Spleen (tissue), 11 donors: ENCODE measurements around the gene CHD2. TPM values are rescaled to one million over a fixed set of nuclear protein-coding genes. Genes with fewer than 3 reads are reported as not detected.
A peak's percentile ranks its signal among the peaks of the same experiment; 100 is the strongest.

ENCODE experiments used
- DNase-seq: peaks from one replicate; pipeline ENCODE4 v3.0.0-alpha.2; 2020
- H3K27ac ChIP-seq, 8 donors: fragments of 200-600 bp; sonication (generic) in 7 of 8; 1 replicate in 4 of 8; 2 replicates in 4 of 8; pipeline versions ENCODE4 v1.5.0 to v1.8.0; 2016 to 2021; ENCODE audit warnings: inconsistent platforms in 4 of 8, mild to moderate bottlenecking in 4 of 8, moderate library complexity in 1 of 8
- H3K27me3 ChIP-seq, 7 donors: fragments of 200-600 bp; sonication (generic) in 6 of 7; replicated peaks in 1 of 7; 1 replicate in 4 of 7; 2 replicates in 3 of 7; pipeline versions ENCODE4 v1.5.0 to v1.8.0; 2016 to 2021; ENCODE audit warnings: inconsistent platforms in 3 of 7, mild to moderate bottlenecking in 1 of 7
- H3K36me3 ChIP-seq, 6 donors: fragments of 200-600 bp; sonication (generic) in 5 of 6; 1 replicate in 4 of 6; 2 replicates in 2 of 6; pipeline versions ENCODE4 v1.5.0 to v1.8.0; 2016 to 2021; ENCODE audit warnings: inconsistent platforms in 2 of 6
- H3K4me1 ChIP-seq, 6 donors: fragments of 200-600 bp; sonication (generic) in 5 of 6; 1 replicate in 3 of 6; 2 replicates in 3 of 6; pipeline versions ENCODE4 v1.5.0 to v1.8.0; 2016 to 2021; ENCODE audit warnings: inconsistent platforms in 3 of 6
- H3K4me3 ChIP-seq, 8 donors: fragments of 200-600 bp; sonication (generic) in 7 of 8; 1 replicate in 4 of 8; 2 replicates in 4 of 8; pipeline versions ENCODE4 v1.5.0 to v1.8.0; 2016 to 2021; ENCODE audit warnings: inconsistent platforms in 4 of 8, mild to moderate bottlenecking in 4 of 8, moderate library complexity in 2 of 8
- H3K9me3 ChIP-seq, 8 donors: fragments of 200-600 bp; sonication (generic) in 7 of 8; 1 replicate in 4 of 8; 2 replicates in 4 of 8; pipeline versions ENCODE4 v1.5.0 to v1.8.0; 2016 to 2021; ENCODE audit warnings: inconsistent platforms in 4 of 8
- CTCF ChIP-seq, 11 experiments: fragments of 200-600 bp in 7 of 11; fragments of 450-650 bp in 4 of 11; sonication (generic) in 4 of 11; IDR thresholded peaks in 8 of 11; conservative IDR thresholded peaks in 3 of 11; 1 replicate in 7 of 11; 2 replicates in 4 of 11; pipeline versions ENCODE4 v1.4.0 to v1.8.0; 2016 to 2021; ENCODE audit warnings: antibody characterized with exemption in 11 of 11, inconsistent platforms in 4 of 11, mild to moderate bottlenecking in 1 of 11
- POLR2A ChIP-seq, 3 donors: fragments of 450-650 bp; IDR thresholded peaks; one replicate each; pipeline ENCODE4 v1.5.1; 2017; ENCODE audit warnings: antibody characterized with exemption in 3 of 3, mild to moderate bottlenecking in 1 of 3
- POLR2AphosphoS5 ChIP-seq, 3 donors: sonication (generic); formaldehyde crosslinking; IDR thresholded peaks; one replicate each; pipeline ENCODE4 v1.5.1; 2017; ENCODE audit warnings: antibody characterized with exemption in 3 of 3
- WGBS, 5 donors: extraction: QIAGEN DNeasy Blood & Tissue Kit in 3 of 5; methylation state at CpG; one replicate each; pipeline versions ENCODE4 v1.1.5 to v1.1.7; 2013 to 2018; 5-methylcytosine and 5-hydroxymethylcytosine counted together
- intact Hi-C: fragments of 100-400 bp; cut with DNase I; formaldehyde crosslinking; loops from one replicate; pipeline ENCODE4 v1.15.0; 2023; ENCODE audit warnings: low total_unique reads
- polyA plus RNA-seq, 3 donors: library from polyadenylated mRNA; stranded (reverse); fragments of 200-250 nt; gene quantifications; one replicate each; pipeline ENCODE4 v1.2.1, GENCODE V29; 2013
- total RNA-seq, 7 donors: library from RNA; depleted of rRNA in 3 of 7; stranded (reverse); fragments of >200 nt in 3 of 7; fragmentation: NEBNext Ultra II Directional in 4 of 7; extraction: Animal tissue kit (Norgen Biotek cat#: 25700) in 4 of 7; gene quantifications; one replicate each; pipeline versions ENCODE4 v1.1.0 to v1.2.1, GENCODE V29; 2016 to 2021
- donor health status: healthy with polysubstance abuse.
- donor health status: DM: no; HTN: no; CAD: no; lungs with moderate emphysema.
- donor health status: DM: no; HTN: no; CAD: no.
- donor health status: Bipolar disorder and iron deficiency.
- donor health status: healthy.
- donor health status: DM: no; HTN: no; CAD: no.
- donor health status: DM: yes; HTN: yes; CAD: no.

CHD2 gene
- total and polyA plus RNA-seq, 10 donors, result 37.3 to 232 (median 170) TPM

GRCh38 chr15:92934716-92935115, 34.6 kb downstream of the CHD2 start:
- H3K27me3 ChIP-seq, result no peaks in the 10 kb centered on the region
- intact Hi-C loops, result no loop called here
- H3K27ac ChIP-seq, result no peak overlapping the region
- peaks cover 0 to 86% (median 29%) of the 10 kb centered on the region in 6 donors for H3K4me1 ChIP-seq
- DNase-seq, result no peak
- peaks cover 4 to 100% (median 88%) of the 10 kb centered on the region in 6 donors for H3K36me3 ChIP-seq
- no peak overlapping the region for H3K4me3 ChIP-seq
- TF ChIP-seq POLR2AphosphoS5 (IDR thresholded peaks at IDR 0.05) (no peak), CTCF (IDR thresholded peaks at IDR 0.05 in 8 of 11, conservative IDR thresholded peaks at IDR 0.05 in 3 of 11) (no peak), POLR2A (IDR thresholded peaks at IDR 0.05) (no peak)
- 61 to 77% (median 76%) methylated on average over 6 of the region's 6 CpGs for WGBS, 5 donors
- H3K9me3 ChIP-seq, result no peaks in the 10 kb centered on the region

- intact Hi-C loops, result no loop called here
- no peak for DNase-seq
- H3K9me3 ChIP-seq, result no peaks in the 10 kb centered on the region
- H3K4me3 ChIP-seq, result no peak overlapping the region
- H3K27me3 ChIP-seq, result no peaks in the 10 kb centered on the region
- no peak overlapping the region for H3K27ac ChIP-seq
- peaks cover 0 to 71% (median 21%) of the 10 kb centered on the region in 6 donors for H3K4me1 ChIP-seq
- WGBS, 5 donors, result 96 to 100% (median 97%) methylated on average over 2 of the region's 2 CpGs
- TF ChIP-seq CTCF (IDR thresholded peaks at IDR 0.05 in 8 of 11, conservative IDR thresholded peaks at IDR 0.05 in 3 of 11), result no peak
- no peak for TF ChIP-seq POLR2A (IDR thresholded peaks at IDR 0.05)
- TF ChIP-seq POLR2AphosphoS5 (IDR thresholded peaks at IDR 0.05), result no peak
- H3K36me3 ChIP-seq, result peaks cover 5 to 99% (median 84%) of the 10 kb centered on the region in 6 donors
Observed at GRCh38 chr15:92936138-92936537, 36.0 kb downstream of the CHD2 start.

GRCh38 chr15:92936693-92937092, 36.6 kb downstream of the CHD2 start:
- no peak for DNase-seq
- Histone ChIP-seq H3K36me3 (peaks cover 5 to 99% (median 84%) of the 10 kb centered on the region in 6 donors), H3K4me3 (no peak overlapping the region), H3K4me1 (peaks cover 0 to 66% (median 21%) of the 10 kb centered on the region in 6 donors), H3K9me3 (no peaks in the 10 kb centered on the region), H3K27ac (peak overlapping the region in 2 of 8 donors; percentile 7 to 43), H3K27me3 (no peaks in the 10 kb centered on the region)
- TF ChIP-seq POLR2AphosphoS5 (IDR thresholded peaks at IDR 0.05) (no peak), CTCF (IDR thresholded peaks at IDR 0.05 in 8 of 11, conservative IDR thresholded peaks at IDR 0.05 in 3 of 11) (no peak), POLR2A (IDR thresholded peaks at IDR 0.05) (no peak)
- intact Hi-C loops, result no loop called here
- WGBS, 5 donors, result 85 to 96% (median 90%) methylated on average over 2 of the region's 2 CpGs

- Histone ChIP-seq H3K27ac (peak overlapping the region in 2 of 8 donors; percentile 3 to 5), H3K27me3 (no peaks in the 10 kb centered on the region), H3K4me1 (peaks cover 0 to 55% (median 21%) of the 10 kb centered on the region in 6 donors), H3K9me3 (no peaks in the 10 kb centered on the region), H3K36me3 (peaks cover 5 to 99% (median 84%) of the 10 kb centered on the region in 6 donors), H3K4me3 (no peak overlapping the region)
- TF ChIP-seq POLR2AphosphoS5 (IDR thresholded peaks at IDR 0.05) (no peak), POLR2A (IDR thresholded peaks at IDR 0.05) (no peak), CTCF (IDR thresholded peaks at IDR 0.05 in 8 of 11, conservative IDR thresholded peaks at IDR 0.05 in 3 of 11) (no peak)
- no peak for DNase-seq
- intact Hi-C loops, result no loop called here
Observed at GRCh38 chr15:92937901-92938300, 37.8 kb downstream of the CHD2 start.
